PC-3 (cell line): Measurements from ENCODE around the gene MINDY3. TPM values are rescaled to one million over a fixed set of nuclear protein-coding genes. Genes with fewer than 3 reads are reported as not detected.
"Not testable (repeated sequence)": the region's sequence is repeated elsewhere in the genome, so short reads cannot be mapped to it uniquely, and the experiment has no call there.

Source experiments
- ATAC-seq: fragments of 200-7000 bp; cut with Tn5 transposase; 2 replicates; pipeline ENCODE4 v1.9.1; 2020; ENCODE audit warnings: mild to moderate bottlenecking, moderate library complexity
- BruUV-seq: library from RNA; stranded (reverse); fragments of 400-500 nt; replicated peaks from 2 replicates; lab custom pipeline; 2021; lab: Mats Ljungman, UMichigan
- CTCF ChIA-PET: fragments of 300-600 bp; sonication (Branson Sonifier 250); formaldehyde crosslinking; loops from one replicate; lab custom pipeline; 2022; ENCODE audit warnings: antibody characterized with exemption; lab: Charles Lee
- POLR2A ChIA-PET: fragments of 300-600 bp; sonication (Branson Sonifier 250); formaldehyde crosslinking; loops from one replicate; lab custom pipeline; 2022; ENCODE audit warnings: antibody characterized with exemption; ENCODE audit not compliant: unreplicated experiment; lab: Charles Lee
- DNase-seq: peaks from one replicate; pipeline ENCODE4 v3.0.0-alpha.2; 2015
- H2AFZ ChIP-seq: fragments of 300-600 bp; sonication (generic); 2 replicates; pipeline ENCODE4 v1.6.0; 2016; ENCODE audit warnings: antibody characterized with exemption, low read length
- H3F3A ChIP-seq: fragments of 300-600 bp; sonication (generic); one replicate; pipeline ENCODE4 v1.6.0; 2017; ENCODE audit warnings: antibody characterized with exemption, low read length, control low read depth, mild to moderate bottlenecking; ENCODE audit not compliant: unreplicated experiment
- H3K27ac ChIP-seq: fragments of 300-600 bp; sonication (generic); 2 replicates; pipeline ENCODE4 v1.5.1; 2016; ENCODE audit warnings: mild to moderate bottlenecking, low read length
- H3K27me3 ChIP-seq: fragments of 300-600 bp; sonication (generic); 2 replicates; pipeline ENCODE4 v1.6.1; 2016; ENCODE audit warnings: low read length, mixed read lengths
- H3K36me3 ChIP-seq: fragments of 300-600 bp; sonication (generic); 2 replicates; pipeline ENCODE4 v1.6.1; 2016; ENCODE audit warnings: low read depth, mixed run types, low read length, mixed read lengths
- H3K4me1 ChIP-seq: fragments of 300-600 bp; sonication (generic); 2 replicates; pipeline ENCODE4 v1.5.1; 2016; ENCODE audit warnings: low read length; ENCODE audit not compliant: insufficient read depth
- H3K4me2 ChIP-seq: fragments of 300-600 bp; sonication (generic); 2 replicates; pipeline ENCODE4 v1.6.0; 2016; ENCODE audit warnings: low read length
- H3K4me3 ChIP-seq: fragments of 300-600 bp; sonication (generic); 2 replicates; pipeline ENCODE4 v1.5.1; 2016; ENCODE audit warnings: mild to moderate bottlenecking, low read length, mixed read lengths
- H3K79me2 ChIP-seq: fragments of 300-600 bp; sonication (generic); 2 replicates; pipeline ENCODE4 v1.6.1; 2017; ENCODE audit warnings: low read length, mixed read lengths
- H3K9ac ChIP-seq: fragments of 300-600 bp; sonication (generic); 2 replicates; pipeline ENCODE4 v1.6.0; 2016; ENCODE audit warnings: mild to moderate bottlenecking, low read length
- H3K9me2 ChIP-seq: fragments of 300-600 bp; sonication (generic); replicated peaks from 2 replicates; pipeline ENCODE4 v1.6.1; 2016; ENCODE audit warnings: mixed run types, low read length, mixed read lengths
- H3K9me3 ChIP-seq: fragments of 300-600 bp; sonication (generic); 2 replicates; pipeline ENCODE4 v1.6.1; 2016; ENCODE audit warnings: low read length, mixed read lengths
- H4K20me1 ChIP-seq: fragments of 300-600 bp; sonication (generic); 2 replicates; pipeline ENCODE4 v1.6.1; 2016; ENCODE audit warnings: low read length, mixed read lengths
- CTCF ChIP-seq: fragments of 300-600 bp; sonication (generic); conservative IDR thresholded peaks from 2 replicates; pipeline ENCODE4 v1.5.1; 2017; ENCODE audit warnings: antibody characterized with exemption, low read depth, mild to moderate bottlenecking, low read length
- EZH2 ChIP-seq: fragments of 300-600 bp; sonication (generic); IDR thresholded peaks from one replicate; pipeline ENCODE4 v1.6.1; 2017; ENCODE audit warnings: antibody characterized with exemption, mild to moderate bottlenecking, low read length; ENCODE audit not compliant: unreplicated experiment
- EZH2phosphoT487 ChIP-seq: fragments of 300-600 bp; sonication (generic); IDR thresholded peaks from 2 replicates; pipeline ENCODE4 v1.6.1; 2018; ENCODE audit warnings: mild to moderate bottlenecking, antibody characterized with exemption, low read length, borderline replicate concordance
- intact Hi-C: fragments of 100-400 bp; cut with micrococcal nuclease; formaldehyde crosslinking; loops from 2 replicates; pipeline ENCODE4 v1.9.0; 2023
- total RNA-seq: library from RNA; depleted of rRNA; stranded (reverse); fragments of >200 nt; gene quantifications from 2 replicates; pipeline ENCODE4 v1.2.3, GENCODE V29; 2014

MINDY3 gene
- total RNA-seq, 1 experiment from 2014 or later, result 9.5 TPM

- POLR2A ChIA-PET, result interaction anchor here (0.6 kb wide), 1 partner anchor 668 kb away, joined by 10 read pairs; no protein-coding TSS in a partner anchor
- Histone ChIP-seq H3K4me2 (peak overlapping the region; percentile 71), H3K4me3 (peak overlapping the region; percentile 58), H3K36me3 (no peaks in the 10 kb centered on the region), H3F3A (no peaks in the 10 kb centered on the region), H3K9me3 (no peaks in the 10 kb centered on the region), H4K20me1 (no peaks in the 10 kb centered on the region), H3K9me2 (no peaks in the 10 kb centered on the region), H3K79me2 (no peaks in the 10 kb centered on the region), H3K4me1 (no peaks in the 10 kb centered on the region), H3K27me3 (no peaks in the 10 kb centered on the region), H2AFZ (peak overlapping the region; percentile 72), H3K9ac (no peak overlapping the region), H3K27ac (no peak overlapping the region)
- DNase-seq, result peak; percentile 15
- intact Hi-C loops, result no loop called here
- BruUV-seq, result no TSS peak
- ATAC-seq, result peak; percentile 46
- no peak for TF ChIP-seq EZH2phosphoT487
- TF ChIP-seq EZH2, result no peak
- no peak for TF ChIP-seq CTCF
- CTCF ChIA-PET, result no interaction called here
Observed at GRCh38 chr10:15877836-15878576, 17.7 kb upstream of the MINDY3 start.

GRCh38 chr10:15876274-15876673 lies 16.0 kb upstream of the MINDY3 start:
- H3F3A ChIP-seq, result not testable (repeated sequence)

GRCh38 chr10:15872645-15873044 lies 12.3 kb upstream of the MINDY3 start:
- BruUV-seq, CTCF ChIA-PET, DNase-seq, H3K27me3 ChIP-seq, ATAC-seq, H4K20me1 ChIP-seq, H3K36me3 ChIP-seq, H3K27ac ChIP-seq, intact Hi-C loops, H3K9ac ChIP-seq, H3K4me1 ChIP-seq, H3F3A ChIP-seq, H3K4me3 ChIP-seq, H2AFZ ChIP-seq, H3K4me2 ChIP-seq, H3K79me2 ChIP-seq, H3K9me3 ChIP-seq, H3K9me2 ChIP-seq, POLR2A ChIA-PET: not testable (repeated sequence)

More at GRCh38 chr10:15876274-15876673, 16.0 kb upstream of the MINDY3 start:
- H3K4me2 ChIP-seq, intact Hi-C loops, H3K4me1 ChIP-seq, H3K9ac ChIP-seq, H3K27ac ChIP-seq, H3K27me3 ChIP-seq, DNase-seq, POLR2A ChIA-PET, CTCF ChIA-PET, H3K36me3 ChIP-seq, ATAC-seq, H4K20me1 ChIP-seq, H3K9me3 ChIP-seq, BruUV-seq, H3K4me3 ChIP-seq, H3K9me2 ChIP-seq, H3K79me2 ChIP-seq, H2AFZ ChIP-seq: not testable (repeated sequence)
